H1 (cell line): Measurements from ENCODE around the gene RPSA. TPM values are rescaled to one million over a fixed set of nuclear protein-coding genes. Genes with fewer than 3 reads are reported as not detected.

Source experiments
- CTCF ChIA-PET: fragments of 300-600 bp; sonication (Branson Sonifier 250); formaldehyde crosslinking; loops from one replicate; lab custom pipeline; 2021; ENCODE audit not compliant: partially characterized antibody; lab: Charles Lee
- POLR2A ChIA-PET: fragments of 300-600 bp; sonication (Branson Sonifier 250); formaldehyde crosslinking; loops from one replicate; lab custom pipeline; 2021; ENCODE audit warnings: inconsistent platforms; ENCODE audit not compliant: partially characterized antibody; lab: Charles Lee
- DNase-seq, 2 experiments: peaks; one replicate each; pipeline versions ENCODE4 v3.0.0 to v3.0.0-alpha.2; 2010 to 2022; ENCODE audit warnings: low spot score in 2 of 2, low read depth in 1 of 2, mixed read lengths in 1 of 2
- FAIRE-seq: peaks from 2 replicates; lab custom pipeline; 2011; peaks lifted over from hg19 to GRCh38; lab: Jason Lieb, UNC
- H2AFZ ChIP-seq: 2 replicates; pipeline ENCODE4 v1.8.1; 2012; ENCODE audit warnings: low read length, inconsistent platforms
- H2AK5ac ChIP-seq: 2 replicates; pipeline ENCODE4 v1.6.1; 2013; ENCODE audit warnings: low read depth, low read length
- H2BK120ac ChIP-seq: replicated peaks from 2 replicates; pipeline ENCODE3; 2013; ENCODE audit warnings: low read depth, low read length, inconsistent platforms
- H2BK12ac ChIP-seq: 2 replicates; pipeline ENCODE4 v1.6.1; 2013; ENCODE audit warnings: low read depth, low read length
- H2BK15ac ChIP-seq: 2 replicates; pipeline ENCODE4 v1.6.1; 2013; ENCODE audit warnings: low read length
- H2BK20ac ChIP-seq: 2 replicates; pipeline ENCODE4 v1.6.1; 2013; ENCODE audit warnings: low read length
- H2BK5ac ChIP-seq: 2 replicates; pipeline ENCODE4 v1.6.1; 2013; ENCODE audit warnings: low read depth, low read length
- H3K14ac ChIP-seq: 2 replicates; pipeline ENCODE4 v1.6.1; 2013; ENCODE audit warnings: inconsistent platforms; ENCODE audit not compliant: insufficient read length
- H3K18ac ChIP-seq: 2 replicates; pipeline ENCODE4 v1.6.1; 2013; ENCODE audit warnings: low read length; ENCODE audit errors: extremely low read depth
- H3K23ac ChIP-seq: 2 replicates; pipeline ENCODE4 v1.6.1; 2013; ENCODE audit warnings: inconsistent platforms; ENCODE audit not compliant: insufficient read length
- H3K23me2 ChIP-seq: 2 replicates; pipeline ENCODE4 v1.6.1; 2013; ENCODE audit warnings: low read depth, low read length
- H3K27ac ChIP-seq: 2 replicates; pipeline ENCODE4 v1.6.1; 2011; ENCODE audit warnings: low read depth, low read length, inconsistent platforms
- H3K27me3 ChIP-seq, 4 experiments: replicated peaks in 1 of 4; 1 replicate in 1 of 4; 2 replicates in 3 of 4; pipeline versions ENCODE4 v1.6.1 to v1.8.1; 2011 to 2013; ENCODE audit warnings: low read length in 3 of 4, mild to moderate bottlenecking in 3 of 4, inconsistent platforms in 2 of 4, mixed read lengths in 2 of 4, moderate library complexity in 1 of 4; ENCODE audit not compliant: control insufficient read depth in 3 of 4, insufficient read depth in 3 of 4; ENCODE audit errors: extremely low read depth in 1 of 4
- H3K36me3 ChIP-seq, 4 experiments: 2 replicates each; pipeline versions ENCODE4 v1.6.1 to v1.8.1; 2011 to 2013; ENCODE audit warnings: mild to moderate bottlenecking in 4 of 4, low read length in 3 of 4, moderate library complexity in 2 of 4, control low read depth in 1 of 4, inconsistent platforms in 1 of 4; ENCODE audit not compliant: insufficient read depth in 4 of 4, control insufficient read depth in 2 of 4
- H3K4ac ChIP-seq: replicated peaks from 2 replicates; pipeline ENCODE3; 2013; ENCODE audit warnings: low read length, low read depth, mixed read lengths, inconsistent platforms; ENCODE audit not compliant: insufficient read length
- H3K4me1 ChIP-seq, 4 experiments: replicated peaks in 1 of 4; 1 replicate in 1 of 4; 2 replicates in 3 of 4; pipeline versions ENCODE4 v1.6.1 to v1.8.1; 2011 to 2013; ENCODE audit warnings: low read length in 3 of 4, inconsistent platforms in 2 of 4, mixed read lengths in 1 of 4; ENCODE audit not compliant: insufficient read depth in 4 of 4, control insufficient read depth in 3 of 4
- H3K4me2 ChIP-seq, 2 experiments: 2 replicates each; pipeline versions ENCODE4 v1.6.1 to v1.8.1; 2011 to 2013; ENCODE audit warnings: low read depth in 2 of 2, low read length in 2 of 2, control low read depth in 1 of 2, inconsistent platforms in 1 of 2, mild to moderate bottlenecking in 1 of 2; ENCODE audit not compliant: insufficient read depth in 1 of 2
- H3K4me3 ChIP-seq, 4 experiments: fragments of 200-600, 300-600 bp in 1 of 4; sonication (generic), shearing (Covaris generic), sonication (Bioruptor Twin) in 1 of 4; 2 replicates each; pipeline versions ENCODE4 v1.5.1 to v1.8.1; 2011 to 2016; ENCODE audit warnings: low read length in 4 of 4, low read depth in 3 of 4, control low read depth in 2 of 4, inconsistent platforms in 2 of 4, mild to moderate bottlenecking in 2 of 4, mixed read lengths in 1 of 4, moderate library complexity in 1 of 4; ENCODE audit not compliant: insufficient read depth in 2 of 4; ENCODE audit errors: extremely low read depth in 1 of 4
- H3K56ac ChIP-seq: replicated peaks from 2 replicates; pipeline ENCODE3; 2013; ENCODE audit warnings: low read depth, mild to moderate bottlenecking, mixed read lengths, low read length, inconsistent platforms; ENCODE audit not compliant: insufficient read length
- H3K79me1 ChIP-seq: 2 replicates; pipeline ENCODE4 v1.6.1; 2013; ENCODE audit warnings: low read depth, low read length, control low read depth
- H3K79me2 ChIP-seq, 2 experiments: 2 replicates each; pipeline versions ENCODE4 v1.6.1 to v1.8.1; 2012 to 2013; ENCODE audit warnings: low read length in 2 of 2, mild to moderate bottlenecking in 2 of 2, inconsistent platforms in 1 of 2; ENCODE audit not compliant: insufficient read depth in 2 of 2, control insufficient read depth in 1 of 2
- H3K9ac ChIP-seq, 4 experiments: replicated peaks in 1 of 4; 1 replicate in 1 of 4; 2 replicates in 3 of 4; pipeline versions ENCODE4 v1.6.1 to v1.8.1; 2011 to 2013; ENCODE audit warnings: low read depth in 3 of 4, low read length in 3 of 4, control low read depth in 2 of 4, mild to moderate bottlenecking in 2 of 4, moderate library complexity in 2 of 4, inconsistent platforms in 1 of 4; ENCODE audit errors: extremely low read depth in 1 of 4
- H3K9me3 ChIP-seq, 2 experiments: 2 replicates each; pipeline versions ENCODE4 v1.6.1 to v1.8.1; 2012 to 2013; ENCODE audit warnings: mild to moderate bottlenecking in 2 of 2, moderate library complexity in 2 of 2, control low read depth in 1 of 2, inconsistent platforms in 1 of 2, low read depth in 1 of 2, low read length in 1 of 2, mixed read lengths in 1 of 2; ENCODE audit not compliant: insufficient read depth in 2 of 2
- H4K20me1 ChIP-seq, 2 experiments: replicated peaks in 1 of 2; 2 replicates each; pipeline versions ENCODE3 to v1.8.1; 2011 to 2013; ENCODE audit warnings: inconsistent platforms in 2 of 2, low read length in 2 of 2, mild to moderate bottlenecking in 1 of 2; ENCODE audit not compliant: insufficient read depth in 2 of 2, control insufficient read depth in 1 of 2
- H4K5ac ChIP-seq: 2 replicates; pipeline ENCODE4 v1.6.1; 2013; ENCODE audit warnings: low read length, low read depth, mixed read lengths, inconsistent platforms; ENCODE audit not compliant: insufficient read length
- H4K8ac ChIP-seq: 2 replicates; pipeline ENCODE4 v1.8.0; 2013; ENCODE audit warnings: mild to moderate bottlenecking, moderate library complexity, low read length, inconsistent platforms; ENCODE audit not compliant: insufficient read depth; ENCODE audit errors: extremely low read depth
- H4K91ac ChIP-seq: replicated peaks from 2 replicates; pipeline ENCODE3; 2013; ENCODE audit warnings: low read length, mixed read lengths, inconsistent platforms; ENCODE audit not compliant: insufficient read length
- CEBPB ChIP-seq: IDR thresholded peaks from 2 replicates; pipeline ENCODE4 v1.6.1; 2012; ENCODE audit warnings: low read depth, low read length
- CHD2 ChIP-seq: IDR thresholded peaks from 2 replicates; pipeline ENCODE4 v1.6.1; 2012; ENCODE audit warnings: low read length, improper control_type of control experiment
- CREB1 ChIP-seq: IDR thresholded peaks from 2 replicates; pipeline ENCODE4 v1.6.1; 2012; ENCODE audit warnings: inconsistent platforms
- GABPA ChIP-seq: IDR thresholded peaks from 2 replicates; pipeline ENCODE4 v1.6.1; 2011; ENCODE audit warnings: mild to moderate bottlenecking, low read length, moderate library complexity, borderline replicate concordance; ENCODE audit not compliant: insufficient read depth
- JUN ChIP-seq: IDR thresholded peaks from 2 replicates; pipeline ENCODE4 v1.6.1; 2011; ENCODE audit warnings: low read depth, mild to moderate bottlenecking, improper control_type of control experiment, low read length
- KDM5A ChIP-seq: fragments of 200-600 bp; IDR thresholded peaks from 2 replicates; pipeline ENCODE4 v1.7.1; 2012; ENCODE audit warnings: mild to moderate bottlenecking, low read length, inconsistent platforms, mixed read lengths
- POU5F1 ChIP-seq: IDR thresholded peaks from 2 replicates; pipeline ENCODE4 v1.6.1; 2011; ENCODE audit warnings: low read depth, mild to moderate bottlenecking, low read length, moderate library complexity
- SIN3A ChIP-seq, 2 experiments: IDR thresholded peaks in 1 of 2; conservative IDR thresholded peaks in 1 of 2; 2 replicates each; pipeline ENCODE4 v1.6.1; 2011 to 2012; ENCODE audit warnings: low read length in 2 of 2, improper control_type of control experiment in 1 of 2, low read depth in 1 of 2, mild to moderate bottlenecking in 1 of 2
- SIRT6 ChIP-seq: IDR thresholded peaks from one replicate; pipeline ENCODE4 v1.7.1; 2012; ENCODE audit warnings: low read length, inconsistent platforms
- TEAD4 ChIP-seq: IDR thresholded peaks from 2 replicates; pipeline ENCODE4 v1.6.1; 2012; ENCODE audit warnings: low read depth, low read length, inconsistent platforms, mixed read lengths
- YY1 ChIP-seq: IDR thresholded peaks from 2 replicates; pipeline ENCODE4 v1.6.1; 2011; ENCODE audit warnings: low read depth, mild to moderate bottlenecking, low read length
- WGBS, 2 experiments: shearing (Covaris generic) in 1 of 2; methylation state at CpG; one replicate each; pipeline versions ENCODE4 v1.1.6 to v1.1.7; 2013 to 2015; ENCODE audit warnings: low lambda C conversion rate in 2 of 2, mixed read lengths in 2 of 2, inconsistent platforms in 1 of 2, low coverage in 1 of 2, missing lambda C conversion rate in 1 of 2; ENCODE audit not compliant: insufficient replicate concordance in 2 of 2, insufficient coverage in 1 of 2, insufficient read length in 1 of 2; ENCODE audit errors: extremely low coverage in 1 of 2, missing lambda C conversion rate in 1 of 2; 5-methylcytosine and 5-hydroxymethylcytosine counted together
- polyA plus RNA-seq, 7 experiments: library from polyadenylated mRNA; depleted of rRNA in 3 of 7; stranded (reverse) in 5 of 7; unstranded in 2 of 7; fragments of >200 nt in 5 of 7; fragments of 200-250 nt in 2 of 7; gene quantifications; 1 replicate in 5 of 7; 2 replicates in 1 of 7; 4 replicates in 1 of 7; pipeline versions ENCODE4 v1.2.1 to v1.2.3, GENCODE V29; 2011 to 2013; ENCODE audit warnings: missing spikeins in 2 of 7, mixed read lengths in 2 of 7
- total RNA-seq: library from RNA; stranded (reverse); fragmentation: NEBNext Ultra II Directional; extraction: Animal tissue kit (Norgen Biotek cat#: 25700); gene quantifications from 2 replicates; pipeline ENCODE4 v1.2.1, GENCODE V29; 2021

Gene RPSA
- total and polyA plus RNA-seq, 2 of the 8 experiments (the other 6 are each of a cell fraction or from before 2014, with no cell fraction given): 2,661 to 7,468 TPM

DNA sequence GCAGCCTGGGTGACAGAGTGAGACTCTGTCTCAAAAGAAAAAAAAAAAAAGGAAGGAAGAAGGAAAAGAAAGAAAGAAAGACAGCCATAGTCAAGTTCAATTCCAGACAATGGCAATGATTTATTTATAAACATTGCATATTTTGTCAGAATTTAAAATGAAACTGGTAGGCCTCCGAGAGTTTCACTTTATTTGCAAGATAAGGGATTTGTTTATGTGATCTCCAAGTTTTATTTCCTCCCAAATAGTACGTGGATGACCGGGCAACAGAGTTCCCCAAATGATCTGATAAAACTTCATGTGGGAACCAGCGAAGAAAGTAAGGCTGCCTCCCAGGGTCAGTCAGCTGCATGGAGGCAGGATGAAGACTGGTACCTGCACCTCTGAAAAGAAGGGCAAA lies 32.4 kb downstream of the RPSA start:
- Histone ChIP-seq H3K23ac (no peak overlapping the region), H3K4me1 (no peaks in the 10 kb centered on the region), H2AFZ (no peak overlapping the region), H3K27me3 (no peaks in the 10 kb centered on the region), H3K56ac (no peak overlapping the region), H3K27ac (no peak overlapping the region), H4K20me1 (no peaks in the 10 kb centered on the region), H4K91ac (no peak overlapping the region), H2BK15ac (no peak overlapping the region), H3K4me3 (no peak overlapping the region), H3K9me3 (no peaks in the 10 kb centered on the region), H3K18ac (no peak overlapping the region), H3K4me2 (no peak overlapping the region), H4K5ac (no peak overlapping the region), H3K79me1 (no peaks in the 10 kb centered on the region), H2BK120ac (no peak overlapping the region), H3K79me2 (no peaks in the 10 kb centered on the region), H2BK5ac (no peak overlapping the region), H3K4ac (no peak overlapping the region), H4K8ac (no peak overlapping the region), H2BK12ac (no peak overlapping the region), H3K14ac (no peak overlapping the region), H3K36me3 (no peaks in the 10 kb centered on the region), H3K23me2 (no peaks in the 10 kb centered on the region), H2AK5ac (no peak overlapping the region), H2BK20ac (no peak overlapping the region), H3K9ac (no peak overlapping the region)
- CTCF ChIA-PET: interaction anchor here (1.1 to 3.6 kb wide), 3 partner anchors 11 to 60 kb away, joined by 6 to 24 read pairs (median 8); no protein-coding TSS in a partner anchor
- FAIRE-seq: no peak
- no peak for TF ChIP-seq TEAD4
- no peak for TF ChIP-seq KDM5A
- no peak for TF ChIP-seq SIN3A (conservative IDR thresholded peaks at IDR 0.05 in 1 of 2, IDR thresholded peaks at IDR 0.05 in 1 of 2; ENCODE audit: low read depth in 1 of 2, low read length in 2 of 2)
- no peak for TF ChIP-seq JUN
- no peak for TF ChIP-seq YY1
- no peak for TF ChIP-seq SIRT6
- no peak for TF ChIP-seq CEBPB
- no peak for TF ChIP-seq GABPA
- no peak for TF ChIP-seq CHD2
- TF ChIP-seq CREB1: no peak
- TF ChIP-seq POU5F1: no peak
- 88% methylated on average over 4 of the region's 4 CpGs; no CpG with 5 or more reads in 1 of the 2 experiments for WGBS, 2 experiments
- no peak for DNase-seq
- POLR2A ChIA-PET: interaction anchor here (0.9 to 2.6 kb wide), 3 partner anchors 24 to 31 kb away, joined by 6 to 15 read pairs (median 6); partner anchors contain the start of gene RPSA
